HG03097 (cell line): Measurements from ENCODE around the gene MYH13.
"Not testable (repeated sequence)": the region's sequence is repeated elsewhere in the genome, so short reads cannot be mapped to it uniquely, and the experiment has no call there.

Source experiments
- ATAC-seq: cut with Tn5 transposase; IDR thresholded peaks from one replicate; pipeline ENCODE4 v1.9.1; 2021; ENCODE audit not compliant: unreplicated experiment, low FRiP score

MYH13 gene

GRCh38 chr17:10306585-10306984 lies 66.2 kb downstream of the MYH13 start:
- no peak for ATAC-seq

GRCh38 chr17:10305398-10305797 lies 67.4 kb downstream of the MYH13 start:
- ATAC-seq = no peak

GRCh38 chr17:10304758-10305300 lies 68.0 kb downstream of the MYH13 start:
- ATAC-seq = no peak

- no peak for ATAC-seq
These were observed 75.1 kb downstream of the MYH13 start for GRCh38 chr17:10297691-10298090.

- ATAC-seq = no peak
These were observed 77.0 kb downstream of the MYH13 start for GRCh38 chr17:10295728-10296343.

GRCh38 chr17:10294180-10294579 lies 78.6 kb downstream of the MYH13 start:
- ATAC-seq = no peak

- ATAC-seq = peak; percentile 78
These were observed 80.5 kb downstream of the MYH13 start for GRCh38 chr17:10292057-10292937.

- ATAC-seq = not testable (repeated sequence)
These were observed 81.2 kb downstream of the MYH13 start for GRCh38 chr17:10291576-10291975.

- no peak for ATAC-seq
These were observed 82.8 kb downstream of the MYH13 start for GRCh38 chr17:10290041-10290440.

GRCh38 chr17:10286324-10286723 lies 86.5 kb downstream of the MYH13 start:
- no peak for ATAC-seq

GRCh38 chr17:10285896-10286295 lies 86.9 kb downstream of the MYH13 start:
- ATAC-seq = no peak

GRCh38 chr17:10280068-10280467 lies 92.7 kb downstream of the MYH13 start:
- no peak for ATAC-seq

GRCh38 chr17:10278218-10278617 lies 94.6 kb downstream of the MYH13 start:
- no peak for ATAC-seq

- ATAC-seq = no peak
These were observed 96.4 kb downstream of the MYH13 start for GRCh38 chr17:10276436-10276835.

GRCh38 chr17:10275418-10275817 lies 97.4 kb downstream of the MYH13 start:
- ATAC-seq = no peak

GRCh38 chr17:10271106-10271562 lies 101.7 kb downstream of the MYH13 start:
- no peak for ATAC-seq

GRCh38 chr17:10270258-10270657 lies 102.5 kb downstream of the MYH13 start:
- no peak for ATAC-seq

- ATAC-seq = no peak
These were observed 104.8 kb downstream of the MYH13 start for GRCh38 chr17:10268005-10268404.

GRCh38 chr17:10266296-10266876 lies 106.4 kb downstream of the MYH13 start:
- no peak for ATAC-seq

GRCh38 chr17:10265100-10265810 lies 107.6 kb downstream of the MYH13 start:
- no peak for ATAC-seq

GRCh38 chr17:10264051-10264450 lies 108.8 kb downstream of the MYH13 start:
- no peak for ATAC-seq
